NB4 (cell line): ENCODE results near the gene DARS1.

ENCODE experiments used
- MYC ChIP-seq: IDR thresholded peaks from 2 replicates; pipeline ENCODE4 v1.6.1; 2011; ENCODE audit warnings: low read depth, low read length
- POLR2A ChIP-seq: IDR thresholded peaks from 2 replicates; pipeline ENCODE4 v1.6.1; 2011; ENCODE audit warnings: mild to moderate bottlenecking; ENCODE audit not compliant: insufficient read length; ENCODE audit errors: extremely low read depth
- TF ChIP-seq, protein P1 (sequence below): IDR thresholded peaks from one replicate; pipeline ENCODE4 v1.5.1; 2012; ENCODE audit warnings: low read depth, low read length
- TF ChIP-seq, protein P2 (sequence below): IDR thresholded peaks from 2 replicates; pipeline ENCODE4 v1.6.1; 2011; ENCODE audit warnings: low read depth, low read length

DNA sequence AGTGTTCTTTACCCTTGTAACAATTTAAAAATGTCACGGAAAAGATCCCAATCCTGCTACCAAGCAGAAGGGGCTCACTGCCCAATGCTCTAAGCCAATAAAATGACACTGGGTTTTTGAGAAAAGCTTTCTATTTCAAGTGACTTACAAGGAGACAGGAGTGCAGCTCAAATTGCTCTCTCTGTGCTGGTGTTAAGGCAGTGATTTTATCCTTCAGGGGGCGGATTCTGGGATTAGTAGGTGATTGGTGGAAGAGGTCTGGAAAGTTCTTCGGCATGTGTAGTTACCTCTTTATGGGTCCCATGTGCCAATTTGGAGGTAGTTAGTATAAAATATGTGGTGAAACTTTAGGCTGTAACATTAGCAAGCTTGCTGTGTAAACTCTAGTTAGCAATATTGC lies 81.8 kb downstream of the DARS1 start:
- TF ChIP-seq, protein P1, sequence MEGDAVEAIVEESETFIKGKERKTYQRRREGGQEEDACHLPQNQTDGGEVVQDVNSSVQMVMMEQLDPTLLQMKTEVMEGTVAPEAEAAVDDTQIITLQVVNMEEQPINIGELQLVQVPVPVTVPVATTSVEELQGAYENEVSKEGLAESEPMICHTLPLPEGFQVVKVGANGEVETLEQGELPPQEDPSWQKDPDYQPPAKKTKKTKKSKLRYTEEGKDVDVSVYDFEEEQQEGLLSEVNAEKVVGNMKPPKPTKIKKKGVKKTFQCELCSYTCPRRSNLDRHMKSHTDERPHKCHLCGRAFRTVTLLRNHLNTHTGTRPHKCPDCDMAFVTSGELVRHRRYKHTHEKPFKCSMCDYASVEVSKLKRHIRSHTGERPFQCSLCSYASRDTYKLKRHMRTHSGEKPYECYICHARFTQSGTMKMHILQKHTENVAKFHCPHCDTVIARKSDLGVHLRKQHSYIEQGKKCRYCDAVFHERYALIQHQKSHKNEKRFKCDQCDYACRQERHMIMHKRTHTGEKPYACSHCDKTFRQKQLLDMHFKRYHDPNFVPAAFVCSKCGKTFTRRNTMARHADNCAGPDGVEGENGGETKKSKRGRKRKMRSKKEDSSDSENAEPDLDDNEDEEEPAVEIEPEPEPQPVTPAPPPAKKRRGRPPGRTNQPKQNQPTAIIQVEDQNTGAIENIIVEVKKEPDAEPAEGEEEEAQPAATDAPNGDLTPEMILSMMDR = no peak
- TF ChIP-seq, protein P2, sequence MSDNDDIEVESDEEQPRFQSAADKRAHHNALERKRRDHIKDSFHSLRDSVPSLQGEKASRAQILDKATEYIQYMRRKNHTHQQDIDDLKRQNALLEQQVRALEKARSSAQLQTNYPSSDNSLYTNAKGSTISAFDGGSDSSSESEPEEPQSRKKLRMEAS = no peak
- no peak for TF ChIP-seq POLR2A
- no peak for TF ChIP-seq MYC
